ENCODE data around the gene GNG10. TPM values are rescaled to one million over a fixed set of nuclear protein-coding genes. Genes with fewer than 3 reads are reported as not detected.
"Not testable (repeated sequence)": the region's sequence is repeated elsewhere in the genome, so short reads cannot be mapped to it uniquely, and the experiment has no call there.

Gene GNG10
- total RNA-seq, 2 experiments from 2014 or later, result 14.5 to 15.4 TPM

GRCh38 chr9:111649016-111649415 is 12.4 kb upstream of the GNG10 start:
- intact Hi-C loops (cut with DNase I, micrococcal nuclease), result no loop called here
- no peak for ATAC-seq
- Mint-ChIP-seq H3K4me1 (no peaks in the 10 kb centered on the region), H3K27me3 (no peaks in the 10 kb centered on the region), H3K27ac (no peak overlapping the region), H3K36me3 (ENCODE audit: low read depth) (peaks cover 49% of the 10 kb centered on the region), H3K4me3 (no peak overlapping the region), H3K9me3 (ENCODE audit: low read depth) (no peaks in the 10 kb centered on the region)
- CTCF ChIA-PET, result no interaction called here
- POLR2A ChIA-PET, result no interaction called here
- DNase-seq, result no peak

- ATAC-seq (no peak), DNase-seq (no peak)
- no peak overlapping the region for H3K4me3 Mint-ChIP-seq
- intact Hi-C loops (cut with DNase I, micrococcal nuclease), result no loop called here
- ChIA-PET POLR2A (no interaction called here), CTCF (interaction anchor here (0.6 to 0.9 kb wide), 3 partner anchors 64 to 147 kb away, joined by 3 read pairs; no protein-coding TSS in a partner anchor)
- peaks cover 15% of the 10 kb centered on the region for H3K36me3 Mint-ChIP-seq (ENCODE audit: low read depth)
- no peak overlapping the region for H3K27ac Mint-ChIP-seq
- no peaks in the 10 kb centered on the region for H3K27me3 Mint-ChIP-seq
- H3K9me3 Mint-ChIP-seq (ENCODE audit: low read depth), result no peaks in the 10 kb centered on the region
- peaks cover 8% of the 10 kb centered on the region for H3K4me1 Mint-ChIP-seq
Measured at GRCh38 chr9:111657051-111657450, 4.4 kb upstream of the GNG10 start.

- no peak for ATAC-seq
- CTCF ChIA-PET, result no interaction called here
- intact Hi-C loops (cut with DNase I, micrococcal nuclease), result no loop called here
Measured at GRCh38 chr9:111658943-111659342, 2.5 kb upstream of the GNG10 start.

GRCh38 chr9:111659691-111660090 is 1.7 kb upstream of the GNG10 start:
- intact Hi-C loops (cut with DNase I, micrococcal nuclease), result loop anchor here in 1 of 2 experiments (5.0 kb wide), 1 partner anchor 132 kb away; the partner anchor contains the start of gene ZNF483
- Mint-ChIP-seq H3K36me3 (ENCODE audit: low read depth) (peaks cover 11% of the 10 kb centered on the region), H3K27me3 (no peaks in the 10 kb centered on the region), H3K4me1 (peaks cover 22% of the 10 kb centered on the region), H3K9me3 (ENCODE audit: low read depth) (no peaks in the 10 kb centered on the region), H3K4me3 (no peak overlapping the region), H3K27ac (no peak overlapping the region)
- CTCF ChIA-PET, result interaction anchor here (0.6 kb wide), 1 partner anchor 38 kb away, joined by 4 read pairs; no protein-coding TSS in a partner anchor
- POLR2A ChIA-PET, result interaction anchor here (0.6 kb wide), 1 partner anchor 96 kb away, joined by 3 read pairs; no protein-coding TSS in a partner anchor
- ATAC-seq, result no peak
- no peak for DNase-seq

More at GRCh38 chr9:111658943-111659342, 2.5 kb upstream of the GNG10 start:
- H3K4me3 Mint-ChIP-seq, result no peak overlapping the region
- no peaks in the 10 kb centered on the region for H3K9me3 Mint-ChIP-seq (ENCODE audit: low read depth)
- H3K4me1 Mint-ChIP-seq, result peaks cover 22% of the 10 kb centered on the region
- no peaks in the 10 kb centered on the region for H3K27me3 Mint-ChIP-seq
- H3K36me3 Mint-ChIP-seq (ENCODE audit: low read depth), result peaks cover 14% of the 10 kb centered on the region
- no peak for DNase-seq
- POLR2A ChIA-PET, result interaction anchor here (0.6 kb wide), 1 partner anchor 95 kb away, joined by 3 read pairs; no protein-coding TSS in a partner anchor
- no peak overlapping the region for H3K27ac Mint-ChIP-seq

GRCh38 chr9:111661802-111662521 is 557 bp downstream of the GNG10 start:
- intact Hi-C loops (cut with DNase I, micrococcal nuclease), result loop anchor here (1.0 to 5.0 kb wide), 7 partner anchors 31 to 825 kb away; partner anchors contain the start of genes DNAJC25 (in 2 of the 2), KIAA1958 (in 1 of the 2), PTBP3 (in 1 of the 2) and PTGR1 (in 1 of the 2)
- Mint-ChIP-seq H3K27me3 (no peaks in the 10 kb centered on the region), H3K4me3 (peak overlapping the region; percentile 98), H3K36me3 (ENCODE audit: low read depth) (peaks cover 13% of the 10 kb centered on the region), H3K27ac (peak overlapping the region; percentile 95), H3K9me3 (ENCODE audit: low read depth) (no peaks in the 10 kb centered on the region), H3K4me1 (peaks cover 25% of the 10 kb centered on the region)
- ATAC-seq (peak; percentile 25), DNase-seq (peak; percentile 58)
- ChIA-PET POLR2A (interaction anchor here (0.6 to 1.1 kb wide), 3 partner anchors 31 to 509 kb away, joined by 3 to 4 read pairs (median 4); partner anchors contain the start of gene DNAJC25), CTCF (interaction anchor here (0.7 to 0.8 kb wide), 3 partner anchors 64 to 411 kb away, joined by 3 to 4 read pairs (median 3); no protein-coding TSS in a partner anchor)

- Mint-ChIP-seq H3K36me3 (ENCODE audit: low read depth) (peaks cover 18% of the 10 kb centered on the region), H3K27me3 (no peaks in the 10 kb centered on the region), H3K4me1 (peaks cover 25% of the 10 kb centered on the region), H3K27ac (peak overlapping the region; percentile 95), H3K9me3 (ENCODE audit: low read depth) (no peaks in the 10 kb centered on the region), H3K4me3 (peak overlapping the region; percentile 98)
- CTCF ChIA-PET, result interaction anchor here (0.7 to 0.8 kb wide), 3 partner anchors 65 to 410 kb away, joined by 3 to 4 read pairs (median 3); no protein-coding TSS in a partner anchor
- ATAC-seq (peak; percentile 2), DNase-seq (peak; percentile 30)
- POLR2A ChIA-PET, result interaction anchor here (0.6 kb wide), 1 partner anchor 456 kb away, joined by 4 read pairs; no protein-coding TSS in a partner anchor
- intact Hi-C loops (cut with DNase I, micrococcal nuclease), result loop anchor here in 1 of 2 experiments (2.0 to 5.0 kb wide), 2 partner anchors 135 to 824 kb away; partner anchors contain the start of genes KIAA1958 and ZNF483
Measured at GRCh38 chr9:111662576-111663300, 1.3 kb downstream of the GNG10 start.

- Mint-ChIP-seq H3K4me3 (peak overlapping the region; percentile 98), H3K36me3 (ENCODE audit: low read depth) (peaks cover 23% of the 10 kb centered on the region), H3K27ac (peak overlapping the region; percentile 95), H3K4me1 (peaks cover 25% of the 10 kb centered on the region), H3K27me3 (no peaks in the 10 kb centered on the region), H3K9me3 (ENCODE audit: low read depth) (no peaks in the 10 kb centered on the region)
- DNase-seq, result no peak
- CTCF ChIA-PET, result interaction anchor here (0.8 kb wide), 1 partner anchor 38 kb away, joined by 3 read pairs; no protein-coding TSS in a partner anchor
- intact Hi-C loops (cut with DNase I, micrococcal nuclease), result loop anchor here in 1 of 2 experiments (2.0 to 5.0 kb wide), 2 partner anchors 136 to 823 kb away; partner anchors contain the start of genes KIAA1958 and ZNF483
- no peak for ATAC-seq
- POLR2A ChIA-PET, result interaction anchor here (0.9 kb wide), 1 partner anchor 32 kb away, joined by 3 read pairs; the partner anchor contains the start of gene DNAJC25
Measured at GRCh38 chr9:111663301-111663823, 2.0 kb downstream of the GNG10 start.

GRCh38 chr9:111668026-111668573 is 6.7 kb downstream of the GNG10 start:
- intact Hi-C loops (cut with DNase I, micrococcal nuclease), result no loop called here

GRCh38 chr9:111668601-111669000 is 7.2 kb downstream of the GNG10 start:
- H3K4me1 Mint-ChIP-seq; POLR2A ChIA-PET; ATAC-seq; H3K27me3 Mint-ChIP-seq; H3K9me3 Mint-ChIP-seq (ENCODE audit: low read depth); H3K27ac Mint-ChIP-seq; DNase-seq; intact Hi-C loops (cut with DNase I, micrococcal nuclease); H3K4me3 Mint-ChIP-seq: not testable (repeated sequence)
- peaks cover 27% of the 10 kb centered on the region for H3K36me3 Mint-ChIP-seq (ENCODE audit: low read depth)
- CTCF ChIA-PET, result interaction anchor here (0.8 kb wide), 1 partner anchor 37 kb away, joined by 3 read pairs; the partner anchor contains the start of gene DNAJC25

More at GRCh38 chr9:111668026-111668573, 6.7 kb downstream of the GNG10 start:
- Mint-ChIP-seq H3K36me3 (ENCODE audit: low read depth) (peaks cover 31% of the 10 kb centered on the region), H3K4me1 (peaks cover 8% of the 10 kb centered on the region), H3K27me3 (no peaks in the 10 kb centered on the region), H3K27ac (no peak overlapping the region), H3K4me3 (no peak overlapping the region), H3K9me3 (ENCODE audit: low read depth) (no peaks in the 10 kb centered on the region)
- POLR2A ChIA-PET, result no interaction called here
- no peak for ATAC-seq
- no peak for DNase-seq
- CTCF ChIA-PET, result interaction anchor here (0.8 kb wide), 1 partner anchor 37 kb away, joined by 3 read pairs; the partner anchor contains the start of gene DNAJC25

- peaks cover 28% of the 10 kb centered on the region for H3K36me3 Mint-ChIP-seq (ENCODE audit: low read depth)
- CTCF ChIA-PET, result interaction anchor here (0.7 kb wide), 1 partner anchor 139 kb away, joined by 4 read pairs; no protein-coding TSS in a partner anchor
- H3K27me3 Mint-ChIP-seq, result no peaks in the 10 kb centered on the region
- H3K27ac Mint-ChIP-seq, result no peak overlapping the region
- DNase-seq, result no peak
- no peaks in the 10 kb centered on the region for H3K9me3 Mint-ChIP-seq (ENCODE audit: low read depth)
- no peaks in the 10 kb centered on the region for H3K4me1 Mint-ChIP-seq
- POLR2A ChIA-PET, result no interaction called here
- no peak overlapping the region for H3K4me3 Mint-ChIP-seq
- intact Hi-C loops (cut with DNase I, micrococcal nuclease), result no loop called here
- no peak for ATAC-seq
Measured at GRCh38 chr9:111674319-111674718, 12.9 kb downstream of the GNG10 start.

All from activated CD4-positive, alpha-beta T cell treated with anti-CD3 and anti-CD28 coated beads for 36 hours (primary cell).